ENCODE data around the gene STIM2.
A peak's percentile ranks its signal among the peaks of the same experiment; 100 is the strongest.
"Not testable (repeated sequence)": the region's sequence is repeated elsewhere in the genome, so short reads cannot be mapped to it uniquely, and the experiment has no call there.

Gene STIM2

GRCh38 chr4:26953770-26954423 is 93.3 kb downstream of the STIM2 start:
- no peak for DNase-seq (ENCODE audit: low read depth)

DNA sequence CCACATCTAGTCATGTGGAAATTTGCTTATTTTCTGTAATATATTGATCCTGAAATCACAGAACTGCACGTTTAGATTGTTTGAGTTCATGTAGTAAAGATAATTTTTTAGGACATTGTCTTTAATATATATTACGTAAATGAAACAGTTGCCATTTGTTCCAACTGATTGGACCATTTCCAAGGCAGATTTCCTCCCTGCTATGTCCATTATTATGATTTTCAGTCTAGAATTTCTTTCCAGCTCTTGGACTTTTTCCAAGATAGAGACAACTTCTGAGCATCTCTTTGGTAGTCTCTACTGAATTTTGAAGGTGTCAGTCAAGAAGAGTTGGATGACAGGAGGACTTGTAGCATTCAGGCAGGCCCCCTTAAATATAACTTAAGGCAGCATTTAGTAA is 94.6 kb downstream of the STIM2 start:
- no peak for DNase-seq (ENCODE audit: low read depth)

- DNase-seq (ENCODE audit: low read depth): no peak
Measured at GRCh38 chr4:26958925-26959653, 98.4 kb downstream of the STIM2 start.

GRCh38 chr4:26959654-26960047 is 99.0 kb downstream of the STIM2 start:
- no peak for DNase-seq (ENCODE audit: low read depth)

GRCh38 chr4:26962720-26963119 is 102.1 kb downstream of the STIM2 start:
- DNase-seq (ENCODE audit: low read depth): no peak

DNA sequence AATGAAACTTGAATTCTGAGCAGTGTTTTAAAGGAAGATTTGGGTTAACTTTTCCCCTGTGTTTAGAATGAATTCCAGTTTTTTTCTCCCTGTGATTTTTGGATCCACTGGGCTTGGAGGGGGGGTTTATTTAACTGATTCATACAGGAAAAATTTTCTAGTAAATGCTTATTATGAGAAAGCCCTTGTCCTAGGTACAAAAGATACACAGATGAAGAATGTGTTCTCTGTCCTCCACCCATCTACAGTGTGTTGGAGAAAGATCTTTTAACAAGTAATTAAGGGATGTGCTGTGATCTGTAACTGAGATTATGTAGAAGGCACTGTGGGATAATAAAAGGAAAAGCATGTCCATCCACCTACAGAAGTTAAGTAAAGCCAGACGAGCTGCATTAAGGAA is 103.9 kb downstream of the STIM2 start:
- no peak for DNase-seq (ENCODE audit: low read depth)

- no peak for DNase-seq (ENCODE audit: low read depth)
Measured at GRCh38 chr4:26964994-26965393, 104.4 kb downstream of the STIM2 start.

DNA sequence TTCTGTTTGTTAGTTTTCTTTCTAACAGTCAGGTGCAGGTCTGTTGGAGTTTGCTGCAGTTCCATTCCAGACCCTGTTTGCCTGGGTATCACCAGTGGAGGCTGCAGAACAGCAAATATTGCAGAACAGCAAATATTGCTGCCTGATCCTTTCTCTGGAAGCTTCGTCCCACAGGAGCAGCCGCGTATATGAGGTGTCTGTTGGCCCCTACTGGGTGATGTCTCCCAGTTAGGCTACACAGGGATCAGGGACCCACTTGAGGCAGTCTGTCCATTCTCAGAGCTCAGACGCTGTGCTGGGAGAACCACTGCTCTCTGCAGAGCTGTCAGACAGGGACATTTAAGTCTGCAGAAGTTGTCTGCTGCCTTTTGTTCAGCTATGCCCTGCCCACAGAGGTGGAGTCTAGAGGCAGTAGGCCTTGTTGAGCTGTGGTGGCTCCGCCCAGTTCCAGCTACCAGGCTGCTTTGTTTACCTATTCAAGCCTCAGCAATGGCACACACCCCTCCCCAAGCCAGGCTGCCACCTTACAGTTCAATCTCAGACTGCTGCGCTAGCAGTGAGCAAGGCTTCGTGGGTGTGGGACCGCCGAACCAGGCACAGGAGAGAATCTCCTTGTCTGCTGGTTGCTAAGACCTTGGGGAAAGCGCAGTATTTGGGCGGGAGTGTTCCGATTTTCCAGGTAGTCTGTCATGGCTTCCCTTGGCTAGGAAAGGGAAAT is 115.0 kb downstream of the STIM2 start:
- DNase-seq (ENCODE audit: low read depth): not testable (repeated sequence)

- DNase-seq (ENCODE audit: low read depth): no peak
Measured at GRCh38 chr4:26978387-26979053, 117.9 kb downstream of the STIM2 start.

- no peak for DNase-seq (ENCODE audit: low read depth)
Measured at GRCh38 chr4:26984896-26985295, 124.3 kb downstream of the STIM2 start.

- DNase-seq (ENCODE audit: low read depth): peak; percentile 56
Measured at GRCh38 chr4:26985873-26986272, 125.2 kb downstream of the STIM2 start.

DNA sequence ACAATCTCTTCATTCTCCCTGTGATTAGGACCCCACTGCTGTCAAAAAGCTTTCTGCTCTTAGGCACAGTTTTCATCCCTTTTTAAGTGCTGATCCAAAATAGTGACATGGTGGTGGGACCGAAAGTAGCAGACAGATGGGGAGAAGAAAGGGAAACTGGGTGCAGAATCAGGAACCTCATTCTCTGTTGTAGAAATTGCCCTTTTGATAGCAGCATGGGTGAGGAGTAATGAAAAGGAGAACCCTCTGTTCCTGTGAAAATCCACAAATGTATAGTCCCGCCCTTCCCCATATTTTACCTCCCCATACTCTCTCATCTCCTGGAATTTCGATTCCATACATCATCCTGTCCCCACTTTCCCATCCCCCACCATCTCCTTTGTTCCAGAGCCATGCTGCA is 126.5 kb downstream of the STIM2 start:
- DNase-seq (ENCODE audit: low read depth): no peak

DNA sequence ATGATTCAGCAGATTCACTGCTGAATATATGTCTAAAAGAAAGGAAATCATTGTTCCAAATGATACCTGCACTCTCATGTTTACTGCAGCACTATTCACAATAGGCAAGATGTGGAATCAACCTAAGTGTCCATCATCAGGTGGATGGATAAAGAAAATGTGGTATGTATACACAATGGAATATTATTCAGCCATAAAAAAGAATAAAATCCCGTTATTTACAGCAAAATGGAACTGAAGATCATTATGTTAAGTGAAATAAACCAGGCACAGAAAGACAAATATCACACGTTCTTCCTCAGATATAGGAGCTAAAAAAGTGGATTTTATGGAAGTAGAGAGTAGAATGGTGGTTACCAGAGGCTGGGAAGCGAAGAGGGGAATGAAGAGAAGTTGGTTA is 130.4 kb downstream of the STIM2 start:
- no peak for DNase-seq (ENCODE audit: low read depth)

DNA sequence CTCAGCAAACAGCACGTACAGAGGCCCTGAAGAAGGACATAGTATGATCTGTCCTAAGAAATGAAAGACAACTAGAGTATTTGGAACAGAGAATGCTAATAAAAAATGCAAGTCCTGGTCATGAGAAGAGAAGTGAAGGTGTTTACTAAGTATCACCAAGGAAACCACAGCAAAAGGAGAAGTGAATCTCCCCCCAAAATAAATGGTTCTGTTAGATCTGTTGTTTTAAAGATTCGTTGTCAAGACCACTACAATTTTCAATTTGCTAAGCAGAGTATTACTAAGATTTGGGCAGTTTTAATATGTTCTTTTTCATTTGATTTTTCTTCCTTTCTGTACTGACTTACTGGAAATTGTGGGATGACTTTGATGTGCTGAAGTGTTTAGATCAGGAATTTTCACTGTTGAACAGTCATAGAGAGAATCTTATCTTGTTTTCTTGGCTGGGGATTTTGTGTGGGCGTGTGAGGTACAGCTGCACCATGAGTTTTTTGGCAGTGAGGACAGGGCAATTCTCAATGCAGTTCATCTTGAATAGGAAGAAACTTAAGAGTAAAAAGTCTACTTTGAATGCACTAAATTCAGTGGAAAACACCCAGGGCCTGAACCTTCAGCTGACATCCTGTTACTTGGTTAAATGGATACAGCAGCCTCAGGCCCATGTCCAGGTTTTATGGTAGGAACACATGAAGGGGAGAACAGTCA is 132.2 kb downstream of the STIM2 start:
- peak; percentile 84 for DNase-seq (ENCODE audit: low read depth)

DNA sequence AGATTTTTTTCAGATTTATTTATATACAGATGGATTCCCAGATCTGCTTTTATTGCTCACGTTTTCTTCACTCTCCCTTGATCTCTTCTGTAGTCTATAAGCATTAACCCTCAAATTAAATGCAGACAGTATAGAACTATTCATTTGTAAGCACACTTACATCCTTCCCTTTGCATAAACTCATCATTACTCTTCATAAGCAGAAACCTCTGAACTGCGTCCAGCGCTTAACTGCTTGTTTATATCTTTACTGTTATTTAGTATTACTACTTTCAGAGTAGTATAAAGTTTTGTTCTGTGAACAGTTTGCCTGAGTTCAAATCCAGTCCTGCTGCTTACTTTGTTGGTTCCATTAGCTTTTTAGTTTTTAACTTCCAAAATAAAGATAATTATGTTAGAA is 132.9 kb downstream of the STIM2 start:
- no peak for DNase-seq (ENCODE audit: low read depth)

DNA sequence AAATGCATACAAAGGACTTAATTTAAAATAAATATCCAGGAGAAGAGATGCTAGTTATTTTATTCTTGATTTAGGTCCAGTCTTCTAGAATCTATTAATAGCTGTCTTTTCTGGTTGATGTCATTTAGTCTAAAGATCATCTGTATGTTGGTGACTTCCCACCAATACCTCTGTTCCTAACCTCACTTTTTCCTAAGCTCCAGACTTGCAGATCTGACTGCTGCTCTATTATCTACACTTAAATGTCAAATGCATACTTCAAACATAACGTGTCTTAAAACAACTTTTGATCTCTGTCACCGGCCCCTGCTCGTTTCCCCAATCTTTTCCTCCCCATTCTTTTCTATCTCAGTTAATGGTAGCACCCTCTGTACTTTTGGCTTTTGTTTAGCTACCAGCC is 133.3 kb downstream of the STIM2 start:
- DNase-seq (ENCODE audit: low read depth): no peak

DNA sequence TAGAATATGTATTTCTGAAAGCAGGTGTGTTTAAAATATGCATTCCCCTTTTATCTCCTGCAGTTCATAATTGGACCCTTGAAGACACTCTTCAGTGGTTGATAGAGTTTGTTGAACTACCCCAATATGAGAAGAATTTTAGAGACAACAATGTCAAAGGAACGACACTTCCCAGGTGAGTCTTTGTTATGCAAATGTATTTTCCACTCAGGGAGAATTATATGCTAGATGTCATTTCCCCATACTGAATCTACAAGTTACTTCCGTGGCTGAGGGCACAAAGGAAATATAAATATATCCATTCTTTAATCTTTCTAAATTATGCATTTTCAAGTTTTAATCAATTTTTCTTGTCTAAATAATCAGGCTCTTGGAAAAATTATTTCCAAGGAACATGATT is 134.7 kb downstream of the STIM2 start:
- DNase-seq (ENCODE audit: low read depth): no peak

DNA sequence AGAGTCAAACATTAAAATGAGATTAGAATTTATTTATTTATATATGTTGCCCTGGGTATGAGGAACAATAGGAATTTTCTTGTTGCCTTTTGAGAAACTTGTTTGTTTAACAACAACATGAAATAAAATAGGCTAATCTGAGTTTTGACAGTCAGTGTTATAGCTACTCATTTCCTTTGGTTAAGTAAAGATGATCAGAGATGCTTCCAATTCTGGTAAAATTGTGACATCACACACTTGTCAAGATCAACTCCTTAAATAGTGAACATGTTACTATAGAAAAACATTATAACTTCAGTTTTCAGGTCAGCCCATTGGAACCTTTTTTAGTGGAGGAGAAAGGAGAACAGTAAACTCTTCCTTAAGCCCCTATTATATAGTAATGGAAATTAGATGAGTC is 136.1 kb downstream of the STIM2 start:
- no peak for DNase-seq (ENCODE audit: low read depth)

DNA sequence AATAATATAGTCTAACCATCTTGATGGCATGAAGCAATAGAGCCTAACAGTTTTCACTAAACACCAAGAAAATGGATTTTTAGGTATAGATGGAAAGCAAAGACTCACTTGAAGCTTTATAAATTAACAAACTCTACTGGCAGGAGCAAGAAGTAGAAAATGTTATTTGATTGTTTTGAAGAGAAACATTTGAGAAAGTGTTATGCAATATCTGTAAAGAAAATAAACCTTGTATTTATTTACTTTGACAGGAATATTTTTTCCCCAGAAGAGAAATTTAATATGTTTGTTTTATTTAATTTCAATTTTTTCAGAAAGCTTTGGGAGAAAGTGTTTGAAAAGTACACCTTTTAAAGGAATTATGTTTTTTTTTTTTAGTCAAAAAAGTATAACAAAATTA is 139.0 kb downstream of the STIM2 start:
- DNase-seq (ENCODE audit: low read depth): no peak

DNA sequence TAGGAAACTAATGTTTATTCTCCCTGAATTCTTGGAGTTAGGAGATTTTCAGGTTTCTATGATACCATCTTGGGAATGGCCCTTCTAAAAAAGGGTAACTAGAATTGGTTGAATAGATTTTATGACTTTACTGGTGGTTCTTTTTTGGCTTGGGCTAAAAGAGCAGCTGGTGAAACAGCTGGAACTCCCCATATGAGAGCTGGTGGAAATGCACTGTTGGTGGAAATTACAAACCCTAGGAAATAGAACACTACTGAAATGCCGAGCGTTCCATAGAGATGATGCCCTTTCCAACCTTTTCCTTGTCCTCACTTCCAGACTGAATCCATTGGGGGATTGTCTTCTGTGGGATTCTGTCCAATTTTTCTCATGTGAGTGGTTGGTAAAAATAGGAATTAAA is 139.5 kb downstream of the STIM2 start:
- no peak for DNase-seq (ENCODE audit: low read depth)

GRCh38 chr4:27000820-27001219 is 140.2 kb downstream of the STIM2 start:
- DNase-seq (ENCODE audit: low read depth): no peak
